ENCODE results near the gene CAV2.

Gene CAV2

DNA sequence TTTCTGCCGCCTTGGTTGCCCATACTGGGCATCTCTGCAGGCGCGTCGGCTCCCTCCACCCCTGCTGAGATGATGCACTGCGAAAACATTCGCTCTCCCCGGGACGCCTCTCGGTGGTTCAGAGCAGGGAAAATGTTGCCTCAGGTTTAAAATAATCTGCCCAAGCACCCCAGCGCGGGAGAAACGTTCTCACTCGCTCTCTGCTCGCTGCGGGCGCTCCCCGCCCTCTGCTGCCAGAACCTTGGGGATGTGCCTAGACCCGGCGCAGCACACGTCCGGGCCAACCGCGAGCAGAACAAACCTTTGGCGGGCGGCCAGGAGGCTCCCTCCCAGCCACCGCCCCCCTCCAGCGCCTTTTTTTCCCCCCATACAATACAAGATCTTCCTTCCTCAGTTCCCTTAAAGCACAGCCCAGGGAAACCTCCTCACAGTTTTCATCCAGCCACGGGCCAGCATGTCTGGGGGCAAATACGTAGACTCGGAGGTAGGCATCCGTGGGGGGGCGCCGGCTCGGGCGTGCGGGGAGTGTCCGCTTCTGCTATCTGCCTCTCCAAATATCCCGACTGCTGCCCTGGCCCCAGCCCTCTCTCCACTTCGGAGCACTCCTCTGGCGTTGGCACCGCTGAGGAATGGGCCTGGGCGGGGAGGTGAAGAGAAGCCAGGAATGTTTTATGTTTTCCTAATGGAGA is 25.2 kb downstream of the CAV2 start, which contains the start of gene CAV1:
Gene CAV1, plus strand, starts transcription at position 428 of the 689 bp plus-strand sequence. Its CDS starts 27 bp downstream, at position 455.
- H3K9me3 ChIP-seq (ENCODE audit: low read length): no peaks in the 10 kb centered on the region
- H3K9me2 ChIP-seq (ENCODE audit: low read depth, low read length): no peaks in the 10 kb centered on the region
- no peaks in the 10 kb centered on the region for H3K36me3 ChIP-seq (ENCODE audit: insufficient read depth, low read length)
- H3K79me2 ChIP-seq (ENCODE audit: insufficient read depth, low read length): no peaks in the 10 kb centered on the region
- H3F3A ChIP-seq (ENCODE audit: insufficient read depth, low read length): no peaks in the 10 kb centered on the region
- H3K9ac ChIP-seq (ENCODE audit: low read length): peak within 1 kb of the TSS; percentile 1; the same call in 1 of the 2 replicates
- H2AFZ ChIP-seq (ENCODE audit: low read length): no peak within 1 kb of the TSS
- peak within 1 kb of the TSS; percentile 78 for H3K4me2 ChIP-seq (ENCODE audit: low read length)
- H3K4me1 ChIP-seq (ENCODE audit: insufficient read depth, low read length, severe bottlenecking): peaks cover 22% of the 10 kb centered on the region
- peak within 1 kb of the TSS; percentile 54 for H3K4me3 ChIP-seq (ENCODE audit: low read depth, low read length, poor library complexity, severe bottlenecking)
- no peaks in the 10 kb centered on the region for H4K20me1 ChIP-seq (ENCODE audit: insufficient read depth, low read length)
- H3K27ac ChIP-seq (ENCODE audit: low read depth, low read length, poor library complexity, severe bottlenecking): no peak within 1 kb of the TSS
- H3K27me3 ChIP-seq (ENCODE audit: insufficient read depth, low read length): peaks cover 18% of the 10 kb centered on the region; the same call in 1 of the 2 replicates
- no peak for TF ChIP-seq CTCF (IDR thresholded peaks at IDR 0.05; ENCODE audit: low read length)
- TF ChIP-seq EZH2 (IDR thresholded peaks at IDR 0.05; ENCODE audit: borderline replicate concordance, low read length): no peak

DNA sequence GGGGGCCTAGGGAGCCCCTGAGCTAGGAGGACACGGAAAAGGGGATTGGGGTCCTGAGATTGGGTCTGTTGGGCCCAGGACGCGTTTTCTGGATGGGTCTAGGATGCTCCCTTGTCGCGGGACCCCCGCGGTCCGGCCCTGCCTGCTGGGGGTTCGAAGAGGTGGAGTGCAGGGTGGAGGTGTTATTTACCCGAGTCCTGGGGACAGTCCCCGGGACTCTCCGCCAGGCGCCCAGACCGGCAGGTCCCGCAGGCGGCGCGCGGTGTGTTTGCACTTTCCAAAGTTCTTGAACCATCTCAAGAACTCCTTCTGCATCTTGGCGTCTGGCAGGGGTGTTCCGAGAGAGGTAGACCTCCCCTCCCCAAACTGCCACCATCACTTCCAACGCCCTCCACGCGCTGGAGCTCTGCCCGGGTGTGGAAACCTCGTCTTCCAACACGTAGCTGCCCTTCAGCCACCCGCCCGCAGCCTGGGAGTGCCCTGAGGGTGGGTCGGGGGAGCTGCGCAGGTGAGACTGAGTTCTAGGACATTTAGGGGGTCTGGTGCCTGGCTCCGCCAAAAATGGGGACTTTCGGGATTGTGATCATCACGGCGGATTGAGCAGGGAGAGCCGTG is 25.9 kb downstream of the CAV2 start:
- Histone ChIP-seq H3K9me3 (ENCODE audit: low read length) (no peaks in the 10 kb centered on the region), H2AFZ (ENCODE audit: low read length) (no peak overlapping the region), H3K4me2 (ENCODE audit: low read length) (peak overlapping the region; percentile 78), H3K36me3 (ENCODE audit: insufficient read depth, low read length) (no peaks in the 10 kb centered on the region), H3K27ac (ENCODE audit: low read depth, low read length, poor library complexity, severe bottlenecking) (no peak overlapping the region), H3K9ac (ENCODE audit: low read length) (peak overlapping the region; percentile 1; the same call in 1 of the 2 replicates), H3F3A (ENCODE audit: insufficient read depth, low read length) (no peaks in the 10 kb centered on the region), H3K4me1 (ENCODE audit: insufficient read depth, low read length, severe bottlenecking) (peaks cover 22% of the 10 kb centered on the region), H3K4me3 (ENCODE audit: low read depth, low read length, poor library complexity, severe bottlenecking) (peak overlapping the region; percentile 54), H4K20me1 (ENCODE audit: insufficient read depth, low read length) (no peaks in the 10 kb centered on the region), H3K9me2 (ENCODE audit: low read depth, low read length) (no peaks in the 10 kb centered on the region), H3K79me2 (ENCODE audit: insufficient read depth, low read length) (no peaks in the 10 kb centered on the region), H3K27me3 (ENCODE audit: insufficient read depth, low read length) (peaks cover 18% of the 10 kb centered on the region; the same call in 1 of the 2 replicates)
- no peak for TF ChIP-seq CTCF (IDR thresholded peaks at IDR 0.05; ENCODE audit: low read length)
- peak; percentile 69; the same call in 1 of the 2 replicates for TF ChIP-seq EZH2 (IDR thresholded peaks at IDR 0.05; ENCODE audit: borderline replicate concordance, low read length)

DNA sequence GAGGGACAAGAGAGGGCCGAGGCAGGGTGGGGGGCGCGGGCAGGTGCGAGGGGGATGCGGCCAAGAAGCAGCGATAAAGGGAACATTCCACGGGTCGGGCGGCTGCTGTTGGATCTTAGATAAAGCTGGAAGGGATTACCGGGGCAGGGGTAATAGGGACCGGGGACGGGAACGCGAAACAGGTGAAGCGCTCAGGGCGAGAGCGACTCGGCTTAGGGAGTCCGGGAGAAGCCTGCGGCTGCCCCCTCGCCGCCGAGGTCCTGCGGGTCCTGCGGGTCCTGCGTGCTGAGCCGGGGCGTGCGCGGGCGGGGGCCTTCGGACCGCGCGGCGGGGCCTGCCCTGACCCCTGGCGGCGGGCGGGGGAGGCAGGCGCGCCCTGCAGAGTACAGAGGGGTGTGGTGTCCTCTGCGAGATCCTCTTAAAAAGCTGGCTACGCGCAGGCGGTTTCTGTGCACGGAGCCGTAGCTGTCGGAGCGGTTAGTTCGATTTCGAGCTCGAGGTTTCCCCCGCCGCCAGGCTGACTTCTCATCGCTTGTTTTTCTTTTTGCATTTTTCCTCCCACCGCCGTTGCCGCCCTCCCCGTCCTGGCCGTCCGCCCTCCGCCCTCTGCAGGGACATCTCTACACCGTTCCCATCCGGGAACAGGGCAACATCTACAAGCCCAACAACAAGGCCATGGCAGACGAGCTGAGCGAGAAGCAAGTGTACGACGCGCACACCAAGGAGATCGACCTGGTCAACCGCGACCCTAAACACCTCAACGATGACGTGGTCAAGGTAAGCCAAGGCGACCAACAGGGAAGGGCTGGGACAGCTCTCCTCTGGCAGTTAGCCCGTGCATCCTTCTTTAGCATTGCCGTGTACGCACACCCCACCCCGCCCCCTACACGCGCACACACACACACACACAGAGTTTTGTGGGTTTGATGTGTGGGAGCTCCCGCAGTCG is 26.6 kb downstream of the CAV2 start:
- Histone ChIP-seq H3K4me3 (ENCODE audit: low read depth, low read length, poor library complexity, severe bottlenecking) (peak overlapping the region; percentile 54), H3K9ac (ENCODE audit: low read length) (peak overlapping the region; percentile 1; the same call in 1 of the 2 replicates), H2AFZ (ENCODE audit: low read length) (no peak overlapping the region), H3K4me2 (ENCODE audit: low read length) (peak overlapping the region; percentile 78), H3K4me1 (ENCODE audit: insufficient read depth, low read length, severe bottlenecking) (peaks cover 22% of the 10 kb centered on the region), H3K9me2 (ENCODE audit: low read depth, low read length) (no peaks in the 10 kb centered on the region), H3K36me3 (ENCODE audit: insufficient read depth, low read length) (no peaks in the 10 kb centered on the region), H4K20me1 (ENCODE audit: insufficient read depth, low read length) (no peaks in the 10 kb centered on the region), H3K27me3 (ENCODE audit: insufficient read depth, low read length) (peaks cover 18% of the 10 kb centered on the region; the same call in 1 of the 2 replicates), H3K27ac (ENCODE audit: low read depth, low read length, poor library complexity, severe bottlenecking) (no peak overlapping the region), H3K9me3 (ENCODE audit: low read length) (no peaks in the 10 kb centered on the region), H3K79me2 (ENCODE audit: insufficient read depth, low read length) (no peaks in the 10 kb centered on the region), H3F3A (ENCODE audit: insufficient read depth, low read length) (no peaks in the 10 kb centered on the region)
- TF ChIP-seq EZH2 (IDR thresholded peaks at IDR 0.05; ENCODE audit: borderline replicate concordance, low read length) (no peak; the same call in 1 of the 2 replicates), CTCF (IDR thresholded peaks at IDR 0.05; ENCODE audit: low read length) (peak; percentile 90)
